WTC11 (cell line): ENCODE results near the gene F2RL2. TPM values are rescaled to one million over a fixed set of nuclear protein-coding genes. Genes with fewer than 3 reads are reported as not detected.

ENCODE experiments used
- ATAC-seq: fragments of 200-7000 bp; cut with Tn5 transposase; 2 replicates; pipeline ENCODE4 v1.10.0; 2021; ENCODE audit warnings: mild to moderate bottlenecking, moderate library complexity
- CTCF ChIA-PET: fragments of 300-600 bp; sonication (Branson Sonifier 250); formaldehyde crosslinking; loops from one replicate; lab custom pipeline; 2021; ENCODE audit warnings: antibody characterized with exemption; lab: Charles Lee
- POLR2A ChIA-PET: fragments of 350-600 bp; sonication (Branson Sonifier 250); formaldehyde crosslinking; loops from one replicate; lab custom pipeline; 2021; ENCODE audit warnings: antibody characterized with exemption; lab: Charles Lee
- DNase-seq: peaks from one replicate; pipeline ENCODE4 v3.0.0; 2021; ENCODE audit warnings: low spot score
- H3K27ac Mint-ChIP-seq: 2 replicates; pipeline ENCODE4 v1.8.0; 2021; ENCODE audit warnings: mixed read lengths
- H3K27me3 Mint-ChIP-seq: 2 replicates; pipeline ENCODE4 v1.8.0; 2021; ENCODE audit warnings: low read depth, mild to moderate bottlenecking, moderate library complexity, mixed read lengths
- H3K36me3 Mint-ChIP-seq: 2 replicates; pipeline ENCODE4 v1.8.0; 2021; ENCODE audit warnings: mixed read lengths
- H3K4me1 Mint-ChIP-seq: 2 replicates; pipeline ENCODE4 v1.8.0; 2022; ENCODE audit warnings: mixed read lengths
- H3K4me3 Mint-ChIP-seq: 2 replicates; pipeline ENCODE4 v1.8.0; 2021; ENCODE audit warnings: mild to moderate bottlenecking, moderate library complexity, mixed read lengths
- H3K9me3 Mint-ChIP-seq: 2 replicates; pipeline ENCODE4 v1.8.0; 2021; ENCODE audit warnings: mixed read lengths
- ELF4 ChIP-seq: sonication (generic); formaldehyde crosslinking; IDR thresholded peaks from 2 replicates; pipeline ENCODE4 v1.8.1; 2022; ENCODE audit warnings: low read depth, mild to moderate bottlenecking, moderate library complexity, missing genetic modification reagents
- FOXP1 ChIP-seq: sonication (generic); formaldehyde crosslinking; IDR thresholded peaks from 2 replicates; pipeline ENCODE4 v1.8.0; 2022; ENCODE audit warnings: missing genetic modification reagents, mild to moderate bottlenecking, moderate library complexity, borderline replicate concordance
- GTF2I ChIP-seq: fragments of 250-450 bp; sonication (Bioruptor Pico); conservative IDR thresholded peaks from 2 replicates; pipeline ENCODE4 v1.4.0; 2021; ENCODE audit warnings: mild to moderate bottlenecking
- HMGA2 ChIP-seq: fragments of 250-450 bp; sonication (Bioruptor Pico); IDR thresholded peaks from 2 replicates; pipeline ENCODE4 v1.4.0; 2021; ENCODE audit warnings: mild to moderate bottlenecking, moderate library complexity
- JAZF1 ChIP-seq: fragments of 250-450 bp; sonication (Bioruptor Pico); IDR thresholded peaks from 2 replicates; pipeline ENCODE4 v1.9.0; 2021; ENCODE audit warnings: moderate library complexity, mild to moderate bottlenecking, inconsistent platforms
- KAT7 ChIP-seq: sonication (generic); formaldehyde crosslinking; IDR thresholded peaks from 2 replicates; pipeline ENCODE4 v1.8.1; 2023; ENCODE audit warnings: missing genetic modification reagents, mild to moderate bottlenecking, borderline replicate concordance
- NFE2L1 ChIP-seq: sonication (generic); formaldehyde crosslinking; IDR thresholded peaks from 2 replicates; pipeline ENCODE4 v1.8.1; 2023; ENCODE audit warnings: missing genetic modification reagents
- NR2C2 ChIP-seq: sonication (generic); formaldehyde crosslinking; IDR thresholded peaks from 2 replicates; pipeline ENCODE4 v1.8.0; 2022; ENCODE audit warnings: mild to moderate bottlenecking, missing genetic modification reagents
- SMAD3 ChIP-seq: sonication (generic); formaldehyde crosslinking; IDR thresholded peaks from 2 replicates; pipeline ENCODE4 v1.8.0; 2022; ENCODE audit warnings: missing genetic modification reagents, mild to moderate bottlenecking, borderline replicate concordance
- SP1 ChIP-seq: sonication (generic); formaldehyde crosslinking; conservative IDR thresholded peaks from 2 replicates; pipeline ENCODE4 v1.8.1; 2022; ENCODE audit warnings: missing genetic modification reagents
- TCF7 ChIP-seq: sonication (generic); formaldehyde crosslinking; IDR thresholded peaks from 2 replicates; pipeline ENCODE4 v1.8.0; 2022; ENCODE audit warnings: mild to moderate bottlenecking, low read depth, missing genetic modification reagents, moderate library complexity
- ZNF121 ChIP-seq: sonication (generic); formaldehyde crosslinking; IDR thresholded peaks from 2 replicates; pipeline ENCODE4 v1.8.0; 2023; ENCODE audit warnings: missing genetic modification reagents
- ZNF219 ChIP-seq: sonication (generic); formaldehyde crosslinking; IDR thresholded peaks from 2 replicates; pipeline ENCODE4 v1.8.0; 2023; ENCODE audit warnings: missing genetic modification reagents, mild to moderate bottlenecking, borderline replicate concordance
- total RNA-seq: library from RNA; stranded (reverse); gene quantifications from 3 replicates; pipeline ENCODE4 v1.2.3, GENCODE V29; 2021
- TF ChIP-seq, protein P1 (sequence below): sonication (generic); formaldehyde crosslinking; IDR thresholded peaks from 2 replicates; pipeline ENCODE4 v1.8.0; 2022; ENCODE audit warnings: missing genetic modification reagents
- TF ChIP-seq, protein P2 (sequence below): sonication (generic); formaldehyde crosslinking; IDR thresholded peaks from 2 replicates; pipeline ENCODE4 v1.8.1; 2022; ENCODE audit warnings: mild to moderate bottlenecking, moderate library complexity, missing genetic modification reagents
- TF ChIP-seq, protein P3 (sequence below): fragments of 250-450 bp; sonication (Bioruptor Pico); IDR thresholded peaks from 2 replicates; pipeline ENCODE4 v1.9.0; 2021; ENCODE audit warnings: moderate library complexity, mild to moderate bottlenecking, inconsistent platforms, borderline replicate concordance
- TF ChIP-seq, protein P4 (sequence below): fragments of 250-450 bp; sonication (Bioruptor Pico); IDR thresholded peaks from 2 replicates; pipeline ENCODE4 v1.9.0; 2021; ENCODE audit warnings: mild to moderate bottlenecking
- TF ChIP-seq, protein P5 (sequence below): fragments of 250-450 bp; sonication (Bioruptor Pico); conservative IDR thresholded peaks from 2 replicates; pipeline ENCODE4 v1.9.0; 2021; ENCODE audit warnings: mild to moderate bottlenecking
- TF ChIP-seq, protein P6 (sequence below): sonication (generic); formaldehyde crosslinking; conservative IDR thresholded peaks from 2 replicates; pipeline ENCODE4 v1.8.1; 2023; ENCODE audit warnings: mild to moderate bottlenecking, low read depth, missing genetic modification reagents, moderate library complexity
- TF ChIP-seq, protein P7 (sequence below): sonication (generic); formaldehyde crosslinking; conservative IDR thresholded peaks from 2 replicates; pipeline ENCODE4 v1.8.1; 2022; ENCODE audit warnings: mild to moderate bottlenecking, missing genetic modification reagents

The F2RL2 gene
- total RNA-seq, 1 experiment from 2014 or later: not detected

DNA sequence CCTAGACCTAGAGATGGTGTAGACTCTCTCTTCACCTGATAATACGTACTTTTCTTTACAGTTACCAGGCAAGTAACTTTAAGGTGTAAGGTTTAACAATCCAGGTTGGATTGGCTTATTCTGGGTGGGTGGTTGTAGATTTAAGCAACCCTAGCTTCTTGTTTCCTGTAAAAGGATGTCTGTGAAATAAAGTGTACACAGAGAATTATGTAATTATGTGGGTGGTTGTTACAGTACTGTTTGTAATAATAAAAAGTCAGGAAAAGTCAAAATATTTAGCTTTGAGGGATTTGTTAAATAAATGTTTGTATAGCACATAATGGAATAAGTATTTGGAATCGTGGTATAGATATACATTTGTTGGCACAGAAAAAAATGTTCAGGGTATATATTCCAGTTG, 49.0 kb upstream of the F2RL2 start:
- Mint-ChIP-seq H3K4me1 (no peaks in the 10 kb centered on the region), H3K27ac (no peak overlapping the region), H3K9me3 (no peaks in the 10 kb centered on the region), H3K27me3 (no peaks in the 10 kb centered on the region), H3K36me3 (peaks cover 42% of the 10 kb centered on the region), H3K4me3 (no peak overlapping the region)
- ChIA-PET POLR2A (no interaction called here), CTCF (no interaction called here)
- no peak for ATAC-seq
- TF ChIP-seq NFE2L1 (CRISPR knock-in tag) (no peak), JAZF1 (CRISPR knock-in tag) (no peak)
- TF ChIP-seq, protein P1, sequence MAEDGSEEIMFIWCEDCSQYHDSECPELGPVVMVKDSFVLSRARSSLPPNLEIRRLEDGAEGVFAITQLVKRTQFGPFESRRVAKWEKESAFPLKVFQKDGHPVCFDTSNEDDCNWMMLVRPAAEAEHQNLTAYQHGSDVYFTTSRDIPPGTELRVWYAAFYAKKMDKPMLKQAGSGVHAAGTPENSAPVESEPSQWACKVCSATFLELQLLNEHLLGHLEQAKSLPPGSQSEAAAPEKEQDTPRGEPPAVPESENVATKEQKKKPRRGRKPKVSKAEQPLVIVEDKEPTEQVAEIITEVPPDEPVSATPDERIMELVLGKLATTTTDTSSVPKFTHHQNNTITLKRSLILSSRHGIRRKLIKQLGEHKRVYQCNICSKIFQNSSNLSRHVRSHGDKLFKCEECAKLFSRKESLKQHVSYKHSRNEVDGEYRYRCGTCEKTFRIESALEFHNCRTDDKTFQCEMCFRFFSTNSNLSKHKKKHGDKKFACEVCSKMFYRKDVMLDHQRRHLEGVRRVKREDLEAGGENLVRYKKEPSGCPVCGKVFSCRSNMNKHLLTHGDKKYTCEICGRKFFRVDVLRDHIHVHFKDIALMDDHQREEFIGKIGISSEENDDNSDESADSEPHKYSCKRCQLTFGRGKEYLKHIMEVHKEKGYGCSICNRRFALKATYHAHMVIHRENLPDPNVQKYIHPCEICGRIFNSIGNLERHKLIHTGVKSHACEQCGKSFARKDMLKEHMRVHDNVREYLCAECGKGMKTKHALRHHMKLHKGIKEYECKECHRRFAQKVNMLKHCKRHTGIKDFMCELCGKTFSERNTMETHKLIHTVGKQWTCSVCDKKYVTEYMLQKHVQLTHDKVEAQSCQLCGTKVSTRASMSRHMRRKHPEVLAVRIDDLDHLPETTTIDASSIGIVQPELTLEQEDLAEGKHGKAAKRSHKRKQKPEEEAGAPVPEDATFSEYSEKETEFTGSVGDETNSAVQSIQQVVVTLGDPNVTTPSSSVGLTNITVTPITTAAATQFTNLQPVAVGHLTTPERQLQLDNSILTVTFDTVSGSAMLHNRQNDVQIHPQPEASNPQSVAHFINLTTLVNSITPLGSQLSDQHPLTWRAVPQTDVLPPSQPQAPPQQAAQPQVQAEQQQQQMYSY (CRISPR knock-in tag): no peak
- DNase-seq: no peak

DNA sequence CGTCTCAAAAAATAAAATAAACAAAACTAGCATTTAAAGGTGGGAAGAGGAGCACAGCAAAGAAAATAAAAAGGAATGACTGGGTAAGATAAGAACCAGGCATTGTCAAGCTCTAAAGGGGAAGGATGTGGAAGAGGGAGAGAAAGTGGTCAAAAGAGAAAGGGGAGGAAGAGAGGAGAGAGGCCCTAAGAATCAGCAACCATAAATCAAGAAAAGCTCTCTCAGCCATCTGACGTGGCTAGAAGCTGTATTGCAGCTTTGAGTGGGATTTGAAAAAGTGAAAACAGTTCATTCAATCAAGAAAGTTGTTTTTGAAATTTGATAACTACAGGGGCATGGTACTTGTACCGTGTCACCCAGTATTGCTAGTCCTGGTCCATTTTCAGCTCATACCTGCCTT, 47.3 kb upstream of the F2RL2 start:
- DNase-seq: no peak
- Mint-ChIP-seq H3K27ac (no peak overlapping the region), H3K9me3 (no peaks in the 10 kb centered on the region), H3K27me3 (no peaks in the 10 kb centered on the region)
- ATAC-seq: no peak
- ChIA-PET CTCF (no interaction called here), POLR2A (no interaction called here)
- TF ChIP-seq HMGA2 (no peak), KAT7 (CRISPR knock-in tag) (no peak), ZNF121 (no peak), SMAD3 (CRISPR knock-in tag) (no peak), SP1 (no peak)
- TF ChIP-seq, protein P2, sequence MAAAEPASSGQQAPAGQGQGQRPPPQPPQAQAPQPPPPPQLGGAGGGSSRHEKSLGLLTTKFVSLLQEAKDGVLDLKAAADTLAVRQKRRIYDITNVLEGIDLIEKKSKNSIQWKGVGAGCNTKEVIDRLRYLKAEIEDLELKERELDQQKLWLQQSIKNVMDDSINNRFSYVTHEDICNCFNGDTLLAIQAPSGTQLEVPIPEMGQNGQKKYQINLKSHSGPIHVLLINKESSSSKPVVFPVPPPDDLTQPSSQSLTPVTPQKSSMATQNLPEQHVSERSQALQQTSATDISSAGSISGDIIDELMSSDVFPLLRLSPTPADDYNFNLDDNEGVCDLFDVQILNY (CRISPR knock-in tag): no peak
- TF ChIP-seq, all 79 proteins: peak for 0
- Mint-ChIP-seq H3K36me3 (peaks cover 34% of the 10 kb centered on the region), H3K4me3 (no peak overlapping the region), H3K4me1 (no peaks in the 10 kb centered on the region)

DNA sequence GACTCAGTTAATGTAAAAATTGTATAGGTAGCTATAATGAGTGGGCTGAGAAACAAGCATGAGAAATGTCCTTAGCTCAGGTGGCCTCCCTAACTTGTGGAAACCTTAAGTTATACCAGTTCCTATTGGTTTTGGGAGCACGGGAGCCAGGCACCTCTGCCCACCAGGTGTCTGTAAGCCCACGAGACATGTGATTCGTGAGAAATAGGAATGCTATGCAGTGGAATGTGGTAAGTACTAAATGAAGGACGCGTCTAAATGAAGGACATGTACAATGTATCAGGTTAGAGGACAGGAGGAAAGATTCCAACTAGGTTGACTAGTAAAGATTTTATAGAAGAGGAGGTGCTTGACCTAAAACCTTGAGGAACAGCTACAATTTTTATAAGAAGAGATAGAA, 46.0 kb upstream of the F2RL2 start:
- H3K27ac Mint-ChIP-seq: no peak overlapping the region
- H3K4me3 Mint-ChIP-seq: no peak overlapping the region
- POLR2A ChIA-PET: no interaction called here
- CTCF ChIA-PET: no interaction called here
- H3K9me3 Mint-ChIP-seq: no peaks in the 10 kb centered on the region
- ATAC-seq (no peak), DNase-seq (no peak)
- H3K4me1 Mint-ChIP-seq: no peaks in the 10 kb centered on the region
- no peaks in the 10 kb centered on the region for H3K27me3 Mint-ChIP-seq
- no peak for TF ChIP-seq ZNF121
- no peak for TF ChIP-seq FOXP1 (CRISPR knock-in tag)
- TF ChIP-seq ZNF219 (CRISPR knock-in tag): no peak
- no peak for TF ChIP-seq NR2C2 (CRISPR knock-in tag)
- TF ChIP-seq, protein P3, sequence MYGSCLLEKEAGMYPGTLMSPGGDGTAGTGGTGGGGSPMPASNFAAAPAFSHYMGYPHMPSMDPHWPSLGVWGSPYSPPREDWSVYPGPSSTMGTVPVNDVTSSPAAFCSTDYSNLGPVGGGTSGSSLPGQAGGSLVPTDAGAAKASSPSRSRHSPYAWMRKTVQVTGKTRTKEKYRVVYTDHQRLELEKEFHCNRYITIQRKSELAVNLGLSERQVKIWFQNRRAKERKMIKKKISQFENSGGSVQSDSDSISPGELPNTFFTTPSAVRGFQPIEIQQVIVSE (CRISPR knock-in tag): no peak
- no peak for TF ChIP-seq JAZF1 (CRISPR knock-in tag)
- no peak for TF ChIP-seq TCF7 (CRISPR knock-in tag)
- TF ChIP-seq ELF4: no peak
- TF ChIP-seq, protein P4, sequence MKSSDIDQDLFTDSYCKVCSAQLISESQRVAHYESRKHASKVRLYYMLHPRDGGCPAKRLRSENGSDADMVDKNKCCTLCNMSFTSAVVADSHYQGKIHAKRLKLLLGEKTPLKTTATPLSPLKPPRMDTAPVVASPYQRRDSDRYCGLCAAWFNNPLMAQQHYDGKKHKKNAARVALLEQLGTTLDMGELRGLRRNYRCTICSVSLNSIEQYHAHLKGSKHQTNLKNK (CRISPR knock-in tag): no peak
- TF ChIP-seq KAT7 (CRISPR knock-in tag): no peak
- no peak for TF ChIP-seq GTF2I (CRISPR knock-in tag)
- TF ChIP-seq, protein P5, sequence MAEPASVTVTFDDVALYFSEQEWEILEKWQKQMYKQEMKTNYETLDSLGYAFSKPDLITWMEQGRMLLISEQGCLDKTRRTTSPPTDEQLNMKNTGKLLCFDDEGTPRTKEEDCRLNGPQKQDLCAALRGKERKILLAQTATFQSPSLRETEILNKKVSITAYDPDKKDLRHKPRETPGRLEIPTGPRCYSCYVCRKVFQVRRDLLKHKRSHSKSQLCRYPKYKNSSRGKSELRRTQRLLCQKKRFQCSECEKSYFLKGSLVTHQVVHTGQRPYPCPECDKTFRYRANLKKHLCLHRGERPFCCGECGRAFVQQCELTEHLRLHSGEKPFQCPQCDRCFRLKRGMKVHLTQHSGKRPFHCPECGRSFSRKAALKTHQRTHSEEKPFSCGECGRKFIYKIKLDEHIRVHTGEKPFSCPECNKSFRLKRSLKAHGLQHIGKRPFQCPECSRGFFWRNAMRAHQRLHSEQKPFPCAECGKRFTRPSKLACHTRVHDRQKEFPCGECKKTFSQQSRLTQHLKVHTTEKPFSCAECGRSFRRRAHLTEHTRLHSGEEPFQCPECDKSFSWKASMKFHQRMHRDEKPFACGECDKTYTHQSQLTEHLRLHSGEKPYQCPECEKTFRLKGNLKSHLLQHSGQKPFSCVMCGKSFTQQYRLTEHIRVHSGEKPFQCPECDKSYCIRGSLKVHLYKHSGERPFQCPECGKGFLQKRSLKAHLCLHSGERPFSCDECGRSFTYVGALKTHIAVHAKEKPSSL (CRISPR knock-in tag): no peak
- TF ChIP-seq, protein P6, sequence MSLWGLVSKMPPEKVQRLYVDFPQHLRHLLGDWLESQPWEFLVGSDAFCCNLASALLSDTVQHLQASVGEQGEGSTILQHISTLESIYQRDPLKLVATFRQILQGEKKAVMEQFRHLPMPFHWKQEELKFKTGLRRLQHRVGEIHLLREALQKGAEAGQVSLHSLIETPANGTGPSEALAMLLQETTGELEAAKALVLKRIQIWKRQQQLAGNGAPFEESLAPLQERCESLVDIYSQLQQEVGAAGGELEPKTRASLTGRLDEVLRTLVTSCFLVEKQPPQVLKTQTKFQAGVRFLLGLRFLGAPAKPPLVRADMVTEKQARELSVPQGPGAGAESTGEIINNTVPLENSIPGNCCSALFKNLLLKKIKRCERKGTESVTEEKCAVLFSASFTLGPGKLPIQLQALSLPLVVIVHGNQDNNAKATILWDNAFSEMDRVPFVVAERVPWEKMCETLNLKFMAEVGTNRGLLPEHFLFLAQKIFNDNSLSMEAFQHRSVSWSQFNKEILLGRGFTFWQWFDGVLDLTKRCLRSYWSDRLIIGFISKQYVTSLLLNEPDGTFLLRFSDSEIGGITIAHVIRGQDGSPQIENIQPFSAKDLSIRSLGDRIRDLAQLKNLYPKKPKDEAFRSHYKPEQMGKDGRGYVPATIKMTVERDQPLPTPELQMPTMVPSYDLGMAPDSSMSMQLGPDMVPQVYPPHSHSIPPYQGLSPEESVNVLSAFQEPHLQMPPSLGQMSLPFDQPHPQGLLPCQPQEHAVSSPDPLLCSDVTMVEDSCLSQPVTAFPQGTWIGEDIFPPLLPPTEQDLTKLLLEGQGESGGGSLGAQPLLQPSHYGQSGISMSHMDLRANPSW (CRISPR knock-in tag): no peak
- TF ChIP-seq, protein P7, sequence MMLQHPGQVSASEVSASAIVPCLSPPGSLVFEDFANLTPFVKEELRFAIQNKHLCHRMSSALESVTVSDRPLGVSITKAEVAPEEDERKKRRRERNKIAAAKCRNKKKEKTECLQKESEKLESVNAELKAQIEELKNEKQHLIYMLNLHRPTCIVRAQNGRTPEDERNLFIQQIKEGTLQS: no peak
- H3K36me3 Mint-ChIP-seq: peaks cover 35% of the 10 kb centered on the region
